DND-41 (cell line): ENCODE results near the gene CCT8.
A peak's percentile ranks its signal among the peaks of the same experiment; 100 is the strongest.

ENCODE experiments used
- ATAC-seq: fragments of 200-7000 bp; cut with Tn5 transposase; 3 replicates; pipeline ENCODE4 v1.9.1; 2021; ENCODE audit warnings: low read depth; ENCODE audit not compliant: insufficient read depth
- DNase-seq: peaks from one replicate; pipeline ENCODE4 v3.0.0-alpha.2; 2020
- H2AFZ ChIP-seq: 2 replicates; pipeline ENCODE4 v1.6.0; 2012; ENCODE audit warnings: low read depth, low read length
- H3K27ac ChIP-seq: 2 replicates; pipeline ENCODE4 v1.5.1; 2012; ENCODE audit warnings: low read length, inconsistent platforms
- H3K27me3 ChIP-seq: fragments of 200-600 bp; sonication (generic); 2 replicates; pipeline ENCODE4 v1.6.0; 2012; ENCODE audit warnings: low read length, mild to moderate bottlenecking, inconsistent platforms; ENCODE audit not compliant: insufficient read depth, poor library complexity
- H3K36me3 ChIP-seq: 2 replicates; pipeline ENCODE4 v1.5.1; 2012; ENCODE audit warnings: low read length, inconsistent platforms; ENCODE audit not compliant: insufficient read depth
- H3K4me1 ChIP-seq: 2 replicates; pipeline ENCODE4 v1.5.1; 2012; ENCODE audit warnings: mild to moderate bottlenecking, low read length; ENCODE audit not compliant: insufficient read depth
- H3K4me2 ChIP-seq: 2 replicates; pipeline ENCODE4 v1.6.0; 2012; ENCODE audit warnings: mild to moderate bottlenecking, moderate library complexity, low read length, inconsistent platforms; ENCODE audit not compliant: insufficient read depth
- H3K4me3 ChIP-seq, 2 experiments: fragments of 200-600 bp in 1 of 2; shearing (Covaris generic) in 1 of 2; 2 replicates each; pipeline ENCODE4 v1.5.1; 2012 to 2016; ENCODE audit warnings: inconsistent platforms in 2 of 2, low read length in 2 of 2, mild to moderate bottlenecking in 2 of 2, low read depth in 1 of 2, moderate library complexity in 1 of 2
- H3K79me2 ChIP-seq: 2 replicates; pipeline ENCODE4 v1.6.0; 2012; ENCODE audit warnings: low read length, inconsistent platforms; ENCODE audit not compliant: insufficient read depth
- H3K9ac ChIP-seq: 2 replicates; pipeline ENCODE4 v1.6.0; 2012; ENCODE audit warnings: low read depth, mild to moderate bottlenecking, inconsistent platforms, low read length, moderate library complexity
- H3K9me3 ChIP-seq: 2 replicates; pipeline ENCODE4 v1.5.1; 2012; ENCODE audit warnings: low read length, moderate library complexity, mild to moderate bottlenecking, inconsistent platforms; ENCODE audit not compliant: insufficient read depth, severe bottlenecking
- H4K20me1 ChIP-seq: 2 replicates; pipeline ENCODE4 v1.6.0; 2012; ENCODE audit warnings: low read length; ENCODE audit not compliant: insufficient read depth
- CTCF ChIP-seq: IDR thresholded peaks from 2 replicates; pipeline ENCODE4 v1.5.1; 2012; ENCODE audit warnings: borderline replicate concordance, low read length, moderate library complexity, mild to moderate bottlenecking; ENCODE audit not compliant: poor library complexity, severe bottlenecking; ENCODE audit errors: extremely low read depth
- EZH2 ChIP-seq: IDR thresholded peaks from 3 replicates; pipeline ENCODE4 v1.6.1; 2012; ENCODE audit warnings: borderline replicate concordance, low read depth, mild to moderate bottlenecking, moderate library complexity, low read length, inconsistent platforms; ENCODE audit not compliant: severe bottlenecking

CCT8 gene

GRCh38 chr21:29074007-29074376 is 544 bp upstream of the CCT8 start:
- H3K36me3 ChIP-seq, result peaks cover 30% of the 10 kb centered on the region
- H3K79me2 ChIP-seq, result peaks cover 47% of the 10 kb centered on the region
- ATAC-seq (peak; percentile 55), DNase-seq (no peak)
- peak overlapping the region; percentile 37 to 81; a peak in 3 of 4 replicates for H3K4me3 ChIP-seq
- H3K9ac ChIP-seq, result peak overlapping the region; percentile 93
- H3K4me1 ChIP-seq, result peaks cover 50% of the 10 kb centered on the region
- peaks cover 31% of the 10 kb centered on the region for H4K20me1 ChIP-seq
- no peaks in the 10 kb centered on the region for H3K9me3 ChIP-seq
- no peaks in the 10 kb centered on the region for H3K27me3 ChIP-seq
- no peak for TF ChIP-seq EZH2
- no peak for TF ChIP-seq CTCF
- H3K4me2 ChIP-seq, result peak overlapping the region; percentile 70
- peak overlapping the region; percentile 89 for H3K27ac ChIP-seq
- H2AFZ ChIP-seq, result peak overlapping the region; percentile 82

- no peak for DNase-seq
- ATAC-seq, result no peak
- H3K79me2 ChIP-seq, result peaks cover 54% of the 10 kb centered on the region
Observed at GRCh38 chr21:29072873-29073221, 601 bp downstream of the CCT8 start.

DNA sequence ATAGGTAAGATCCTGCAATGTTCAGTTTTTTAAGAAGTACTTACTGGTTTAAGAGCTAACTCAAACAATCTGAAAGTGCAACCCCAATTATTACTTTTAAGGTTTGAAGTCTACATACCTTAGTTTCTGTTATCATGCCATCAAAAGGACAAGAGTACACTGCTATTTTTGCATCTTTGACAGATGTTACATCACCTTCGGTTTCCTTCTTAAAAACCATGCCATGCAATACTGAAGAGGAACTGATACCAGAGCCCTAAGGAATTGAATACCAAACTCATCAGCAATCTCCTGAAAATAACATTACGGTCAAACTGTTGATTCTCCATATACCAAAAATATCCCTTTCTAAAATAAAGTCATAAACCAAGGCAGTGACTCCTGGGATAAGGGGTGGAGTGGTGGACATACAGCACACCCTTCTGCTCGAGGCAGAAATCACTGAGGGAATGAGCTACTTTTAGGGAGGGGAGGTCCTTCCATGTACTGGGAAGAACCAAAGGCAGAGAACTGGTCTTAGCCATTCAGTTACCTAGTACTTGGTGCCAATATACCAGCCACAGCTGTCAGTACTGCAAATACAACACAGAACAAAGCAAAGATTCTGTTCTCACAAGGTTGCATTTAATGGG is 8.5 kb downstream of the CCT8 start:
- no peak for DNase-seq
- Histone ChIP-seq H3K4me2 (no peak overlapping the region), H3K9ac (no peak overlapping the region)

More at GRCh38 chr21:29072873-29073221, 601 bp downstream of the CCT8 start:
- Histone ChIP-seq H3K27ac (peak overlapping the region; percentile 95), H3K36me3 (peaks cover 41% of the 10 kb centered on the region), H3K9ac (peak overlapping the region; percentile 93), H3K4me3 (peak overlapping the region; percentile 55 to 81), H2AFZ (peak overlapping the region; percentile 84), H3K4me1 (peaks cover 46% of the 10 kb centered on the region), H3K27me3 (no peaks in the 10 kb centered on the region), H4K20me1 (peaks cover 31% of the 10 kb centered on the region), H3K9me3 (no peaks in the 10 kb centered on the region), H3K4me2 (peak overlapping the region; percentile 65)
- no peak for TF ChIP-seq CTCF
- no peak for TF ChIP-seq EZH2

More for the DNA sequence above, 8.5 kb downstream of the CCT8 start:
- Histone ChIP-seq H3K9me3 (no peaks in the 10 kb centered on the region), H3K36me3 (peaks cover 98% of the 10 kb centered on the region), H2AFZ (no peak overlapping the region), H3K27ac (no peak overlapping the region), H3K27me3 (no peaks in the 10 kb centered on the region), H3K79me2 (peaks cover 41% of the 10 kb centered on the region), H3K4me3 (no peak overlapping the region), H3K4me1 (no peaks in the 10 kb centered on the region), H4K20me1 (peaks cover 2% of the 10 kb centered on the region; the same call in 1 of the 2 replicates)
- no peak for TF ChIP-seq CTCF
- no peak for TF ChIP-seq EZH2
- no peak for ATAC-seq
